GM18858 (cell line): ENCODE results near the gene AKNA.
"Not testable (repeated sequence)": the region's sequence is repeated elsewhere in the genome, so short reads cannot be mapped to it uniquely, and the experiment has no call there.

Experiments
- ATAC-seq: cut with Tn5 transposase; IDR thresholded peaks from one replicate; pipeline ENCODE4 v1.9.1; 2021; ENCODE audit not compliant: unreplicated experiment

The AKNA gene

GRCh38 chr9:114343471-114344187, 44.2 kb downstream of the AKNA start:
- ATAC-seq: no peak

GRCh38 chr9:114342755-114343440, 44.9 kb downstream of the AKNA start:
- ATAC-seq: no peak

- no peak for ATAC-seq
These were observed 45.8 kb downstream of the AKNA start for GRCh38 chr9:114341991-114342390.

GRCh38 chr9:114341152-114341830, 46.5 kb downstream of the AKNA start:
- no peak for ATAC-seq

DNA sequence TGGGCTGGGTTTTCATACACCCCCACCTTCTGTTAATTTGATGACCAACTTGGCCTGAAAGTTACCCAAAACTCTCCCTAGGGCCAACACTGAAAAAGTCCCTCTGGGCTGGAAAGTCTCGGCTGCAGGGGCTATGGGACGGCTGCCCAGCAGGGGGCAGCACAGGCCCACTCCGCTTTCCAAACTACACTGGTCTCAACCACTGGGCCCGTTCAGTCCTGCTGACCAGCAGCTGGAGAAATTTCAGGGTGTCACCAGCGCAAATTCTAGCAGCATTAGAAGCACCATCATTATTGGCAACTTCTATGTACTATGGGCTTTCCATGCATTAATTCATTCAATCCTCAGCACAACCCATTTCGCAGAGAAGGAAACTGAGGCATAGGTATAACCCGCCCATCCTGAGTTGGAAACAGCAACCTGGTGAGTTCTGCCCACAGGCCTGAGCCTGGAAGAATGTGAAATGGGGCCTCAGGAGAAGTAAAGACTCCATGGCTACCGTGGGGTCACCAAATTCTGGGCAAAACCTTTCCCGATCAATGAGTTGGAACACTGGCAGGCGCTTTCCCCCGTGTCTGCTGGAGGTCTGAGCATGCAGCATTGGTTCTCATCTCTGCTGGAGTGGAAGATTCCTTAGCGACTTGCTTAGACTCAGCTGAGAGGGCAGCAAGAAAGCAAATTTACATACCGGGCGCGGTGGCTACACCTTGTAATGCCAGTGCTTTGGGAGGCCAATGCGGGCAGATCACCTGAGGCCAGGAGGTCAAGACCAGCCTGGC, 48.5 kb downstream of the AKNA start:
- no peak for ATAC-seq

DNA sequence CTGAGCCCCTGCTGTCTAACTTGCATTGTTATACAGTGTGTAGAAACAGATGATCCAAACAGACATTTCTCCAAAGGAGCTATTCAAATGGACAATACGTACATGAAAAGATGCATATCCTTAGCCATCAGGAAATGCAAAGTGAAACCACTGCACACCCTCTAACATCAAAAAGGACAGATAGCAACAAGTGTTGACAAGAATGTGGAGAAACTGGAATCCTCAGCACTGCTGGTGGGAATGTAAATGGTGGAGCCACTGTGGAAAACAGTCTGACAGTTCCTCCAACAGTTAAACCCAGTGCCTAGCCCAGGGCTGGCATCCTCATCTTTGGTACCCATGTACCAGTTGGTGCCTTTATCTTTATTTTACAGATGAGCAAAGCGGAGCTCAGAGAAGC, 49.6 kb downstream of the AKNA start:
- no peak for ATAC-seq

DNA sequence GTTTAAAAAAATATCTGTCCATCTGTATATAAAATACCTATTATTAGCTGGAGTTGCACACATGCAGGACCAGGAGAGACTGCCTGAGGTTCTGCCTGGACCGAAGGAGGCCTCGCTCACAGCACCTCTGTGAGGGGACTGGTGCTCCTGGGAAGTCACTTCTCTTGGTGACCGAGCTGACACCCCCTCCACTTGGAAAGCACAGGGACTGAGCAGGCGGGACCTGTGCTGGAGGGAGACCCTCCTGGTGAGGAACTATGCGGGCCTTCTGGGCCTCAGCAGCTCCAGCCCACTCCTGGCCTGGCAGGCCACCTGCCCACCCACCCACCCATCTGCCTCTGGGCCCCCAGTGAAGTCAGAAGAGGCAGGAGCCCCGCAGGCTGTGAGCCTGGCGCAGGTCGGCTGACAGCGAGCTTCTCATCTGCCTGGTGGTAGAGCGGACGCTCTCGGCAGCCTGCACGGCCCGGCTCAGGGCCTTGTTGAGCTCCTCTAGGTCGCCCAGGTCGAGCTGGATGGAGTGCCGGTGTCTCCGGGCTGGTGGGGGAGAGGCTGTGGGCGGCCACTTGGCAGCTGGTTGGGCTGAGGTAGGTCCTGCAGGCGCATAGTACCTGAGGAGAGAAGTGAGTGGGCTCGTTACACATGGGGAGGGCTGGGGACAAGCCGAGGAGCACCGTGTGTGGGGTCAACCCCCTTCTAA, 50.9 kb downstream of the AKNA start:
- no peak for ATAC-seq

DNA sequence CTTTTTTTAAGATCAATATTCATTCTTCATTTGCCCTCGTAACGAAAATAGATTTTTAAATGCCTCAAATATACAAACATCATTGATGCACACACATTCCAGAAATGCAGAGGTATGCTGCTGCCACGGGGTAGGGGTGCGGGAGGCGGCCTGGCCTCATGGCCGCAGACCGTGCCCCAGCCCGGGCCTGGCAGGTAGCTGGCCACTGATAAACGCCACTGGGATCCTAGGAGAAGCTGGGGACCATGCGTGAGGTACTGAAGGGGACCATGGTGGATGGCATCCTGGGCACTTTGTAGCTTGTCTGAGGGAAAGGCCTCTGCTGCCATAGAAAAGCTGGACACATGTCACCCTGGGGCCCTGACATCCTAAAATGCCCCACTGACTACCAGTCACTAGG, 51.6 kb downstream of the AKNA start:
- no peak for ATAC-seq

DNA sequence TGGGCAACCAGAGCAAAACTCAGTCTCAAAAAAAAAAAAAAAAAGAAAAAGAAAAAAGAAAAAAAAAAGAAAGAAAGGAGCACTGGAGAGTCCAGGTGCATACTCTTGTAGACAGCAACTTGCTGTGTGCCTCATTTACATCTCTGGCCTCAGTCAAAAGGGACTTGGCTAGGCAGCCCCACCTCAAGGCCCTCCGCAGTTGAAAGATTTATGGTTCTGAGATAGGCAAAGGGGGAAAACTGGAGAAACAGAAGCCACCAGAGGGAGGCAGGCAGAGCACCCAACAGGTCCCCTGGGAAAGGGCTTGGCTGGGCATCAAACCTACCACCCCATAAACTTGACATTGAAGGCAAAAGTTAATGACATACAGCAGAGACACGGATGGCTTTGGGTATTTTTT, 52.0 kb downstream of the AKNA start:
- ATAC-seq: no peak

DNA sequence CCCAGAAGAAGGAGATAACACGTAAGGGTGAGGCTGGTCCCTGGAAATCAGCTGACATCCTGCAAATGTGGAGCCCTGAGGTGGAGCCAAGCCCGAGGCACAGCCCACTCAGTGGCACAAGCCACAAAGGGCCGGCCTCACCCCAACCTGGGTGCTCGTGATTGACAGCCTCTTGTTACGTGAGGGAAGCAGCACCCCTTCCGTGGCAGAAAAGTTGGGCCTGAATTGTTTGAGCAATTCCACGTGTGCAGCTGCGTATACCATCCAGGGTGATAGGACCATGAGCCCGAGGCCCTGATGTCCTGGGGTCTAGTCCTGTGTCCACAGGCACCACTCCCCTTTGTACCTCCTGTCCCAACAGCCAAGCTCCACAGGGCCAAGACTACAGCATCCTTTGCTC, 53.3 kb downstream of the AKNA start:
- ATAC-seq: no peak

- not testable (repeated sequence) for ATAC-seq
These were observed 54.1 kb downstream of the AKNA start for GRCh38 chr9:114333718-114334117.

DNA sequence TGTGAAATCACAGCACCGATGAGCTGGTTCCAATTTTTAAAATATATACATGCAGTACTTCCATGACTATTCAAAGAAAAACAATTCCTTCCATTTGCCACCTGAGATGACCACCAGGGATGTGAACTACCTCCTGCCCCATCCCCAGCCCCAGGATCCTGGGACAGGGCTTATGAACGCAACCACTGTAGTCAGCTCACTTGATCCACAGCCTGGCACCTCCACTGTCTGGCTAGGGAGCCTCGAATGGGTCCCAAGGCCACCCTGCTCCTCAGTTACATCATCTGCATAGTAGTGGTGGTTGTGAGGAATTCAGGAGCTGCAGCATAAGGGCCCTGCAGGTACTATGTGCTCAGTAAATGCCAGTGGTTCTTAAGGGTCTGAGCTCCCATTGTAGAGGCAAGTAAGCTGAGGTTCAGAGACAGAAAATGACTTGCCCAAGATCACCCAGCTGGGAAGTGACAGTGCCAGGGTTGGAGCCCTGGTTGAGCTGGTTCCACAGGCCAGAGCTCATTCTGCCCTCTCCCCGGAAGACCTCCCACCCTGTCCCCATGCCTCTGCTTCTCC, 55.2 kb downstream of the AKNA start:
- not testable (repeated sequence) for ATAC-seq

DNA sequence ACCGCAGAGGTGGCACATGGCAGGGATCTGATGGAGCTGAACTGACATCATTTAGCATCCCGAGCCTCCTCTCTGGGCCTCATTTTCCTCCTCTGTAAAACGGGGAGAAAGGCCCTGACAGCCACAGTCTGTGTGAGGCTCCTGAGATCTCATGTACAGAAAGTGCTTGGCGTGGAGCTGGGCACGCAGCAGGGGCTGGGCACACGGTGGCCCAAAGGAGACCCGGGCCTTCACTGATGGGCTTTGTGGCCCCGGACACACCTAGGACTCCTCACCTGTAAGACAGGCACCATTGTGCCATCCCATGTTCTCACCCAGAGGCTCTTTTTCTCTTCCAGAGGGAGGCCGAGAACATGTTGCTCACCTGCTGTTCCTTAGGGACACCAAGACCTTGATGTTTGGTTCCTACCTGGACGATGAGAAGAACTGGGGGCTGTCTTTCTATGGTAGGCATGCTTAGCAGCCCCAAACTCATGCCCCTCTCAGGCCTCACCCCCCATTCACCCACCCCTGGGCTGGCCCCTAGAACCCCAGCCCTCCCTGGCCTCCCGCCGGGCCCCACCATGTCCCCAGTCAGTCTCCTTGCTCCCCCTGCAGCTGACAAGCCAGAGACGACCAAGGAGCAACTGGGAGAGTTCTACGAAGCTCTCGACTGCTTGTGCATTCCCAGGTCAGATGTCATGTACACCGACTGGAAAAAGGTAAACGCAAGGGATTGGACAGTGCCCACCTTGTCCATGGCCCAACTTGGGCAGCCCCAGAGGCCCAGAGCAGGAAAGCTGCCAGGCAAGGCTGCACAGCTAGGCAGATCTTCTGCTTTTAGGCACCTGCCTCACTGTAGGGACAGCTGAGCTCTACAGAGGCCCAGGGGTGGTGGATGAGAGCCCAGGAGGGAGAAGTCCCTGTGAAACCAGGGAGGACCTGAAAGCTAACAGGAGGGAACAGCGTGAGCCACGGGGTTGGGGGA, 56.3 kb downstream of the AKNA start:
- not testable (repeated sequence) for ATAC-seq

- no peak for ATAC-seq
These were observed 57.1 kb downstream of the AKNA start for GRCh38 chr9:114330636-114331035.

DNA sequence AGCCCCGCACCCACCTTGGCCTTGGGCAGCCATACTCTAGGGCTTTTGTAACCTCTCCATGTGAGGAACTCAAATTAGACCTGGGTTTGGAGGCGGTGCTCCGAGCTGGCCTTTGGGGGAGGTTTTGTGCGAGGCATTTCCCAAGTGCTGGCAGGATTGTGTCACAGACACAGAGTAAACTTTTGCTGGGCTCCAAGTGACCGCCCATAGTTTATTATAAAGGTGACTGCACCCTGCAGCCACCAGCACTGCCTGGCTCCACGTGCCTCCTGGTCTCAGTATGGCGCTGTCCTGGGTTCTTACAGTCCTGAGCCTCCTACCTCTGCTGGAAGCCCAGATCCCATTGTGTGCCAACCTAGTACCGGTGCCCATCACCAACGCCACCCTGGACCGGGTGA, 58.2 kb downstream of the AKNA start, which contains the start of gene ORM2:
ORM2 (plus strand) TSS at position 245 of the 398 bp plus-strand sequence; CDS start at position 281, 36 bp downstream.
- ATAC-seq: not testable (repeated sequence)

GRCh38 chr9:114328937-114329624, 58.7 kb downstream of the AKNA start:
- not testable (repeated sequence) for ATAC-seq

GRCh38 chr9:114328357-114328820, 59.4 kb downstream of the AKNA start:
- ATAC-seq: not testable (repeated sequence)

DNA sequence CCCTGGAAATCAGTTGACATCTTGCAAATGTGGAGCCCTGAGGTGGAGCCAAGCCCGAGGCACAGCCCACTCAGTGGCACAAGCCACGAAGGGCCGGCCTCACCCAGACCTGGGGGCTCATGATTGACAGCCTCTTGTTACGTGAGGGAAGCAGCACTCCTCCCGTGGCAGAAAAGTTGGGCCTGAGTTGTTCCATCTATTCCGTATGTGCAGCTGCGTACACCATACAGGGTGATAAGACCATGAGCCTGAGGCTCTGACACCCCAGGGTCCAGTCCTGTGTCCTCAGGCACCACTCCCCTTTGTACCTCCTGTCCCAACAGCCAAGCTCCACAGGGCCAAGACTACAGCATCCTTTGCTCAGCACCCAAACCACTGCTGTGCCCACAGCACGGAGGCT, 60.0 kb downstream of the AKNA start:
- no peak for ATAC-seq
